Psoas muscle (tissue), 8 donors: Measurements from ENCODE around the gene PEX14. TPM values are rescaled to one million over a fixed set of nuclear protein-coding genes. Genes with fewer than 3 reads are reported as not detected.
"Not testable (repeated sequence)": the region's sequence is repeated elsewhere in the genome, so short reads cannot be mapped to it uniquely, and the experiment has no call there.

Source experiments
- ATAC-seq, 4 donors: fragments of 200-7000 bp; cut with Tn5 transposase; one replicate each; pipeline ENCODE4 v1.9.1; 2020; ENCODE audit warnings: moderate library complexity in 3 of 4, mild to moderate bottlenecking in 2 of 4
- DNase-seq, 2 donors: peaks; one replicate each; pipeline ENCODE4 v3.0.0-alpha.2; 2020
- H3K27ac ChIP-seq: fragments of 200-600 bp; one replicate; pipeline ENCODE4 v1.8.0; 2022
- H3K27me3 ChIP-seq, 3 donors: fragments of 200-600 bp in 1 of 3; one replicate each; pipeline versions ENCODE4 v1.6.1 to v1.8.0; 2013 to 2022; ENCODE audit warnings: low read length in 2 of 3, mild to moderate bottlenecking in 2 of 3, moderate library complexity in 1 of 3; ENCODE audit not compliant: insufficient read depth in 3 of 3
- H3K36me3 ChIP-seq, 2 donors: fragments of 200-600 bp in 1 of 2; one replicate each; pipeline versions ENCODE4 v1.6.1 to v1.8.0; 2013 to 2022; ENCODE audit warnings: low read depth in 1 of 2, mild to moderate bottlenecking in 1 of 2, moderate library complexity in 1 of 2; ENCODE audit not compliant: insufficient read depth in 1 of 2
- H3K4me1 ChIP-seq: fragments of 200-600 bp; one replicate; pipeline ENCODE4 v1.8.0; 2022
- H3K4me3 ChIP-seq: fragments of 200-600 bp; one replicate; pipeline ENCODE4 v1.8.0; 2022; ENCODE audit warnings: mild to moderate bottlenecking
- H3K9me3 ChIP-seq: fragments of 200-600 bp; one replicate; pipeline ENCODE4 v1.8.0; 2022
- CTCF ChIP-seq: fragments of 200-600 bp; IDR thresholded peaks from one replicate; pipeline ENCODE4 v1.8.0; 2022; ENCODE audit warnings: antibody characterized with exemption
- WGBS, 3 donors: extraction: QIAGEN DNeasy Blood & Tissue Kit; methylation state at CpG; one replicate each; pipeline versions ENCODE4 v1.1.6 to v1.1.7; 2013; 5-methylcytosine and 5-hydroxymethylcytosine counted together
- intact Hi-C, 2 donors: fragments of 100-400 bp; cut with DNase I; formaldehyde crosslinking; loops; one replicate each; pipeline versions ENCODE4 v1.11.0 to v1.14.2; 2022
- polyA plus RNA-seq, 3 donors: library from polyadenylated mRNA; stranded (reverse); fragments of 200-250 nt; gene quantifications; one replicate each; pipeline ENCODE4 v1.2.3, GENCODE V29; 2013
- total RNA-seq, 4 donors: library from RNA; stranded (reverse); fragmentation: NEBNext Ultra II Directional in 2 of 4; extraction: Animal tissue kit (Norgen Biotek cat#: 25700) in 2 of 4; gene quantifications; one replicate each; pipeline versions ENCODE4 v1.2.1 to v1.2.4, GENCODE V29; 2021 to 2023
- donor health status: healthy with polysubstance abuse.
- donor health status: DM: no; HTN: no; CAD: no; lungs with moderate emphysema.
- donor health status: Bipolar disorder and iron deficiency.
- donor health status: healthy.
- donor health status: DM: yes; HTN: yes; CAD: no.
- donor health status: DM: no; HTN: no; CAD: no.
- donor health status: DM: no; HTN: no; CAD: no.
- donor health status: DM: yes; HTN: yes; CAD: no.

PEX14 gene
- total and polyA plus RNA-seq, 7 donors, result 13.7 to 23.5 (median 20.7) TPM

GRCh38 chr1:10497109-10497508, 22.4 kb downstream of the PEX14 start:
- peaks cover 21% of the 10 kb centered on the region for H3K4me1 ChIP-seq
- H3K4me3 ChIP-seq, result no peak overlapping the region
- no peak for DNase-seq
- no peaks in the 10 kb centered on the region for H3K27me3 ChIP-seq
- no peak for TF ChIP-seq CTCF
- WGBS, 3 donors, result 89 to 92% (median 92%) methylated on average over 7 of the region's 7 CpGs
- no peak overlapping the region for H3K27ac ChIP-seq
- no peaks in the 10 kb centered on the region for H3K9me3 ChIP-seq
- intact Hi-C loops, result loop anchor here in 1 of 2 donors (5.0 kb wide), 1 partner anchor 370 kb away; no protein-coding TSS in a partner anchor
- H3K36me3 ChIP-seq, result peaks cover 0 to 20% of the 10 kb centered on the region in 2 donors
- no peak for ATAC-seq

DNA sequence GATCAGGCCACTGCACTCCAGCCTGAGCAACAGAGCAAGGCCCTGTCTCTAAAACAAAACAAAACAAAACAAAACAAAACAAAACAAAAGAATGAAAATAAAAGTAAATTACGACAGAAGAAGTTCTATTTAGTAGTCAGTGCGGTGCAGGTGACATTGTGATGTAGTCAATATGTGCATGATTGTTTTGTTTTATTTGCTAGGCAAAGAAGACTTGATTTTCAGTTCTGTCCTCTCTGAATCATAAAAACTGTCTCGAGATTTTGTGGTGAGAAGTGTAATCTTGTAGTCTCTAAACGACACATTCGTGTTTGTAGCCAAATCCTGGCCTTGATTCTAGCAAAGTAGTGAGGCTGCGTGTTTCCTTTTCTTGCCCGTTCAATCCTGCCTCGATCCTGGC, 23.5 kb downstream of the PEX14 start:
- 83 to 90% (median 90%) methylated on average over 8 of the region's 8 CpGs for WGBS, 3 donors
- intact Hi-C loops, result loop anchor here in 1 of 2 donors (5.0 kb wide), 1 partner anchor 369 kb away; no protein-coding TSS in a partner anchor
- TF ChIP-seq CTCF, result no peak
- no peaks in the 10 kb centered on the region for H3K9me3 ChIP-seq
- H3K27me3 ChIP-seq, result no peaks in the 10 kb centered on the region
- H3K27ac ChIP-seq, result no peak overlapping the region
- DNase-seq (no peak), ATAC-seq (no peak)
- peaks cover 21% of the 10 kb centered on the region for H3K4me1 ChIP-seq
- H3K36me3 ChIP-seq, result peaks cover 0 to 20% of the 10 kb centered on the region in 2 donors
- no peak overlapping the region for H3K4me3 ChIP-seq

GRCh38 chr1:10502206-10502605, 27.5 kb downstream of the PEX14 start:
- ATAC-seq (no peak), DNase-seq (no peak)
- H3K4me1 ChIP-seq, result peaks cover 3% of the 10 kb centered on the region
- no peaks in the 10 kb centered on the region for H3K9me3 ChIP-seq
- intact Hi-C loops, result no loop called here
- peaks cover 0 to 3% of the 10 kb centered on the region in 2 donors for H3K36me3 ChIP-seq
- no peaks in the 10 kb centered on the region for H3K27me3 ChIP-seq
- TF ChIP-seq CTCF, result no peak
- WGBS, 3 donors, result 84 to 90% (median 87%) methylated on average over 5 of the region's 5 CpGs
- no peak overlapping the region for H3K27ac ChIP-seq
- no peak overlapping the region for H3K4me3 ChIP-seq

GRCh38 chr1:10504249-10504648, 29.5 kb downstream of the PEX14 start:
- H3K27me3 ChIP-seq, result no peaks in the 10 kb centered on the region
- no peaks in the 10 kb centered on the region for H3K9me3 ChIP-seq
- WGBS, 3 donors, result 65 to 69% (median 67%) methylated on average over 5 of the region's 5 CpGs
- TF ChIP-seq CTCF, result no peak
- ATAC-seq (no peak), DNase-seq (no peak)
- no peak overlapping the region for H3K4me3 ChIP-seq
- no peaks in the 10 kb centered on the region for H3K36me3 ChIP-seq
- intact Hi-C loops, result no loop called here
- H3K27ac ChIP-seq, result no peak overlapping the region
- H3K4me1 ChIP-seq, result peaks cover 18% of the 10 kb centered on the region

- peaks cover 35% of the 10 kb centered on the region for H3K4me1 ChIP-seq
- H3K27me3 ChIP-seq, H3K4me3 ChIP-seq, H3K36me3 ChIP-seq, H3K27ac ChIP-seq, DNase-seq, H3K9me3 ChIP-seq, ATAC-seq: not testable (repeated sequence)
- 92 to 96% (median 94%) methylated on average over 12 of the region's 12 CpGs for WGBS, 3 donors
- intact Hi-C loops, result loop anchor here in 1 of 2 donors (5.0 kb wide), 1 partner anchor 361 kb away; no protein-coding TSS in a partner anchor
These were observed 31.4 kb downstream of the PEX14 start for GRCh38 chr1:10506046-10506676.
